ENCODE results near the gene PSME1.

PSME1 gene

DNA sequence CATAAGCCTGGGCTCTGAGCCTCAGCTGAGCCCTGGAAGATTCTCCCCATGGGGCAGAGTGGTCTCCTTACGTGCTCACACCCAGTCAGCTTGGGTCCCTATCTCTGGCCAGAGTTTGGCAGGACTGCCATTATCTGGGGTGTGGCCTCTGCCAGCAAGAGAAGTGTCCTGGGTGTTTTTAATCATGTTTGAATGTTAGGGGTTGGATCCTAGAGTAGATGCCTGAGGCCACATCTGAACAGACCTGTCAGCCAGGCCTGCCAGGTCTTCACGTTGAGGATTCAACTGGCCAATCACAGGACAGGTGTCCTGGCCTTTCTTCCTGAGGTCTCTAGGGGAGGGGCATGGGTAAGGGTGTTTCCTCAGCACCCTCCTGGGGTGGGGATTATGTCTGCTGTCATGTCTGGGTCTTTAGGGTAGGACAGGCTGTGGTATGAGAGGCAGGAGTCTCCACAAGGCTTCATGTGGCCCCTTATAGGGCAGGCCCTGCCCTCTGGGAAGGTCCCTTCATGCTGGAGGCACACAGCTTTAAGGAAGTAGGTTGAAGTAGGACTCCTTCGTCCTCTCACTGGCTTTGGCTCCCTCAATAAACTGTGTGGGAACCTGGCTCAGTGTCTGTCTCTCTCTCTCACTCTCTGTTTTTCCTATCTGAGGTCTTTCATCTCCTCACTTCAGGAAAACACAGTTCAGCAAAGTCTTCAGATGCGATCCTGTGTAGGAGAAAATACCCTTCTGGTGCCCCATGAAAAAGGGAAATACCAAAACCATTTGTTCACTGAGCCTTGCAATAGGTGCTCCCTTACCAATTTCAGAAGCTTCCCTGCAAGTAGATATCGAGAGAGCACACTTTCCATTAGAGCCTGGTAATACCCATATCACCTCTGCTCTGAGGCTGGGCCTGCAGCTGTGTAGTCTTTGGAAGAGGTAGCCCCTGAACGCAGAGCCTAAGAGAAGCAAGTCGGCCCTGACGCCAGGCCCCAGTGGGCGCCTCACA lies 12.3 kb upstream of the PSME1 start:
- no peak for DNase-seq (ENCODE audit: low read depth, low spot score)
- no peak overlapping the region for H3K4me3 ChIP-seq (ENCODE audit: low read length)

GRCh38 chr14:24126939-24127338 lies 9.1 kb upstream of the PSME1 start:
- no peak overlapping the region for H3K4me3 ChIP-seq (ENCODE audit: low read length)
- no peak for DNase-seq (ENCODE audit: low read depth, low spot score)

GRCh38 chr14:24127673-24128072 lies 8.3 kb upstream of the PSME1 start:
- no peak for DNase-seq (ENCODE audit: low read depth, low spot score)
- no peak overlapping the region for H3K4me3 ChIP-seq (ENCODE audit: low read length)

DNA sequence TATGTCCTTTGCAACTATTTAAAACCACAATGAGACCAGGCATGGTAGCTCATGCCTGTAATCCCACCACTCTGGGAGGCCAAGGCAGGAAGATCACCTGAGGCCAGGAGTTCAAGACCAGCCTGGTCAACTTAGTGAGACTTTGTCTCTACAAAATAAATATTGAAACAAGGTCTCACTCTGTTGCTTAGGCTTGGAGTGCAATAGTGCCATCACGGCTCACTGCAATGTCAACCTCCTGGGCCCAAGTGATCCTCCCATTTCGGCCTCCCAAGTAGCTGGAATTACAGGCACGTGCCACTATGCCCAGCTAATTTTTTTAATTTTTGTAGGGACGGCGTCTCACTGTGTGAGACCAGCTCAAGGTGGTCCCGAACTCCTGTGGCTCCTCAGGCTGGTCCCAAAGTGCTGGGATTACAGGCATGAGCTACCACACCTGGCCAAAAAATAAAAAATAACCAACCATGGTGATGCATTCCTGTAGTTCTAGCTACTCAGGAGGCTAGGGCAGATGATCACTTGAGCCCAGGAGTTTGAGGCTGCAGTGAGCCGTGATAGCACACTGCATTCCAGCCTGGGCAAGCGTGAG lies 6.5 kb upstream of the PSME1 start:
- no peak overlapping the region for H3K4me3 ChIP-seq (ENCODE audit: low read length)
- no peak for DNase-seq (ENCODE audit: low read depth, low spot score)

- no peak within 1 kb of the TSS for H3K4me3 ChIP-seq (ENCODE audit: low read length)
- no peak for DNase-seq (ENCODE audit: low read depth, low spot score)
Measured at GRCh38 chr14:24130380-24130716, 5.6 kb upstream of the PSME1 start, which contains the start of gene FITM1. FITM1 (plus strand) TSS chr14:24130659; CDS start chr14:24131564, 905 bp downstream.

- no peak overlapping the region for H3K4me3 ChIP-seq (ENCODE audit: low read length)
- DNase-seq (ENCODE audit: low read depth, low spot score) = no peak
Measured at GRCh38 chr14:24130717-24131548, 5.1 kb upstream of the PSME1 start.

GRCh38 chr14:24131549-24131966 lies 4.4 kb upstream of the PSME1 start:
- H3K4me3 ChIP-seq (ENCODE audit: low read length) = no peak overlapping the region
- DNase-seq (ENCODE audit: low read depth, low spot score) = no peak

DNA sequence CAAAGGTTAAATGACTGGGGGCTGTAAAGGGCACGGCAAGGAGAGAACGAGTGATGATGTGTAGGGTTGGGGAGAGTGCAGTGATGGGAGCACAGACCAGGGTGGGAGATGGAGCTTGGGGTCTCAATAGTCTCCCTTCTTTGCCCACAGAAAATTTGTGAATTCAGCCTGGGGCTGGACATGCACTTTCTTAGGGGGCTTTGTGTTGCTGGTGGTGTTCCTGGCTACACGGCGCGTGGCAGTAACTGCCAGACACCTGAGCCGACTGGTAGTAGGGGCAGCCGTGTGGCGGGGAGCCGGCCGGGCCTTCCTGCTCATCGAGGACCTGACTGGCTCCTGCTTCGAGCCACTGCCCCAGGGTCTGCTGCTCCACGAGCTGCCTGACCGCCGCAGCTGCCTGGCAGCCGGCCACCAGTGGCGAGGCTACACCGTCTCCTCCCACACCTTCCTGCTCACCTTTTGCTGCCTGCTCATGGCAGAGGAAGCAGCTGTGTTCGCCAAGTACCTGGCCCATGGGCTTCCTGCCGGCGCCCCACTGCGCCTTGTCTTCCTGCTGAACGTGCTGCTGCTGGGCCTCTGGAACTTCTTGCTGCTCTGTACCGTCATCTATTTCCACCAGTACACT lies 3.8 kb upstream of the PSME1 start:
- DNase-seq (ENCODE audit: low read depth, low spot score) = no peak
- H3K4me3 ChIP-seq (ENCODE audit: low read length) = no peak overlapping the region

- DNase-seq (ENCODE audit: low read depth, low spot score) = no peak
- no peak overlapping the region for H3K4me3 ChIP-seq (ENCODE audit: low read length)
Measured at GRCh38 chr14:24132976-24133375, 3.0 kb upstream of the PSME1 start.

DNA sequence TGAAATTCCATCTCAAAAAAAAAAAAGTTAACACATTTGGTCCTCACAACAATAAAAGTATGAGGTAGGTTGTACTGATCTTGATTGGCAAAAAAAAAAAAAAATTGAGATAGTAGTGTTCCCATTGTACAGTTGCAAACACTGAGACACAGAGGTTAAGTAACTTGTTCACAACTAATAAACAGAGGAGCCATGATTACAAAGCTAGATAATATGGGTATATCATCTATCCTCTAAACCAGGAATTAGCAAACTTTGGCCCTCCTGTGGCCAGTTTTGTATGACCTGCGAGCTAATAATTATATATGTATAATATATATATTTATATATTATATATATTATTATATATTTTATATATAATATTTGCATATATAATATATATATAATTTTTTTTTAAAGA lies 2.3 kb upstream of the PSME1 start:
- no peak overlapping the region for H3K4me3 ChIP-seq (ENCODE audit: low read length)
- no peak for DNase-seq (ENCODE audit: low read depth, low spot score)

DNA sequence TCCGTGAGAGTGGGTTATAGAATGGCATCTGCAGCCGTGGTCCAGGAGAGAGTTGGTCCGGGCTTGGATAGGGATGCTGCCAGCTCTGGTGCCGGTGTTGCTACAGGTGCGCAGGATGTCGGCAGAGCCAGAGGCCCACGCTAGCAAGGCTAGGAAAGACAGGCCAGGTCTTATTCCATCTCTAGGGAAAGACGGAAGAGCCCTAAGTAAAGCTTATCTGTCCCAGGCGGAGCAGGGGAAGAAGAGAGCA lies 485 bp upstream of the PSME1 start:
- peak overlapping the region; percentile 83 for H3K4me3 ChIP-seq (ENCODE audit: low read length)
- DNase-seq (ENCODE audit: low read depth, low spot score) = no peak

DNA sequence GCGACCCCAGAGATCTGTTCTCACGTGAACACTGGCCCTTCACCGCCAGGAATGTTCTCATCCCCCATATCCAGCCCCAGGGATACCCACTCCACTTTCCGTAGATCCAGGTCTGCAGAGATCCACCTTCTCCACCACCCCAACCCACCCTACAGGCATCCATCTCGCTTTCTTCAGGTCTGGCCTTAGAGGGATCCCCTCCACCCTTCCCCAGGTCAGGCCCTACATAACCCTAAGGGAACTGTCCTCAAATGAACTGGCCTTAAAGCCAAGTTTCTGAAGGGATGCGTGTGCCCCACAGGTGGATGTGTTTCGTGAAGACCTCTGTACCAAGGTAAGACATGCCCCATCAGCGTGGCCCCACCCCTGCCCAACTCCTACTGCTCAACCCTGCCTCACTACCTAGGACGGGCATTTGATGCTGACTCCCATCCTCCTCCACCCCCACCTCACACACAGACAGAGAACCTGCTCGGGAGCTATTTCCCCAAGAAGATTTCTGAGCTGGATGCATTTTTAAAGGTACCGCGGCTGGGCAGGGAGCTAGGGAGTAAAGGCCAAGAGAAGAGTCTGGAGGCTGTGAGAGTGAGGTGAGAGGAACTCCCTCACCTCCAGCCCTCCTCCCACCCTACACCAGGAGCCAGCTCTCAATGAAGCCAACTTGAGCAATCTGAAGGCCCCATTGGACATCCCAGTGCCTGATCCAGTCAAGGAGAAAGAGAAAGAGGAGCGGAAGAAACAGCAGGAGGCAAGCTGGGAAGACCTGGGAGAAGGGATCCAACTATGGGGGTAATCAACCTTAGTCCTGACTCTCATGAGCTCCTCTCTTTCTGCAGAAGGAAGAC lies 912 bp downstream of the PSME1 start:
- DNase-seq (ENCODE audit: low read depth, low spot score) = no peak
- H3K4me3 ChIP-seq (ENCODE audit: low read length) = peak overlapping the region; percentile 83

DNA sequence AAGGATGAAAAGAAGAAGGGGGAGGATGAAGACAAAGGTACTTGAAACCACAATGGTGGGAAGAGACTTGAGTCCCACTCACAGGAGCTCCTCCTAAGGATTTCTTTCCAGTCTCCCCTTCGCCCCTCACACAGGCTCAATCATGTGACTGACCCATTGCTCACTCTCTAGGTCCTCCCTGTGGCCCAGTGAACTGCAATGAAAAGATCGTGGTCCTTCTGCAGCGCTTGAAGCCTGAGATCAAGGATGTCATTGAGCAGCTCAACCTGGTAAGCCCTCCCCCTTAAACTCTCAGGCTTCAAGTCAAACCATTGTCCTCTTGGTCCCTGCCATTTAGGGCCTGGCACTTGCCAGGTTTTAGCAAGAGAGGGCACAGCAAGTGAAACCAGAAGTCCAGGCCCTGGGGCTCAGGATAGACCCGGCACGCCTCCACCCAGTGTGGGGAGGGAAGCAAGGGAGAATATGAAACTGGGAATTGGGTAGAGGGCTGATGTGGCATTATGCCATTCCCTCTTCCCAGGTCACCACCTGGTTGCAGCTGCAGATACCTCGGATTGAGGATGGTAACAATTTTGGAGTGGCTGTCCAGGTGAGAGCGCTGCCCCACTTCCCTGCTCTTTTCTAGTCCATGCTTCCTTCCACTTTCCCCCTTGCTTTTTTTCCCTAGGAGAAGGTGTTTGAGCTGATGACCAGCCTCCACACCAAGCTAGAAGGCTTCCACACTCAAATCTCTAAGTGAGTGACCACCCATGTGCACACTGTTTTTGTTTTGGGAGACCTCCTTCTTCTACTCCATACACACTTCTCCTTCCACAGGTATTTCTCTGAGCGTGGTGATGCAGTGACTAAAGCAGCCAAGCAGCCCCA lies 1.8 kb downstream of the PSME1 start:
- DNase-seq (ENCODE audit: low read depth, low spot score) = no peak
- H3K4me3 ChIP-seq (ENCODE audit: low read length) = no peak overlapping the region

DNA sequence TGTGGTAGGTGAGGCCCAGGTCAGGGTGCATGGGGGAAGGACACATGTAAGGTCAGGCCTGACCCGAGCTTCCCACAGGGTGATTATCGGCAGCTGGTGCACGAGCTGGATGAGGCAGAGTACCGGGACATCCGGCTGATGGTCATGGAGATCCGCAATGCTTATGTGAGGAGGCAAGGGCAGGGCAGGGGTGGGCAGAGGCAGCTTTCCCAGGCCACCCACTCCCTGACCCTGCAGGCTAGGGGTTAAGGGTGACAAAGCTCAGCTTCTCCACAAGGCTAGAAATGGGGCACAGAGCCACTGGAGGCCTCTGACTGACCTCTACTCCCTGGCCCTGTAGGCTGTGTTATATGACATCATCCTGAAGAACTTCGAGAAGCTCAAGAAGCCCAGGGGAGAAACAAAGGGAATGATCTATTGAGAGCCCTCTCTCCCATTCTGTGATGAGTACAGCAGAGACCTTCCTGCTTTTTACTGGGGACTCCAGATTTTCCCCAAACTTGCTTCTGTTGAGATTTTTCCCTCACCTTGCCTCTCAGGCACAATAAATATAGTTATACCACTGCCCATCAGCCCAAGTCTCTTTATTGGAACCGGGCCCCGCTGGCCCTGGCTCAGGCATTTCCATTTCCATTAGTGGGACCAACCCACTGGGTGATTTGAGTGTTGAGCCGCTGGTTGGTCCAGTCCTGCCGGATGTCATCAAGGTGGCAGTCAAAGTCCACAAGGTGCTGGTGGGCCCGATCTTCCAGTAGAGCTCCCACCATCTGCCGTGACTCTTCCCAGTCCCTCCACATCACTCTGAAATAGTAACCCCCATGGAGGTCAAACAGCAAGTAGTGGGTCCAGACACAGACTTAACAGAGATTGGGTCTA lies 2.6 kb downstream of the PSME1 start:
- no peak overlapping the region for H3K4me3 ChIP-seq (ENCODE audit: low read length)
- no peak for DNase-seq (ENCODE audit: low read depth, low spot score)

- H3K4me3 ChIP-seq (ENCODE audit: low read length) = no peak overlapping the region
- no peak for DNase-seq (ENCODE audit: low read depth, low spot score)
Measured at GRCh38 chr14:24139272-24139934, 3.4 kb downstream of the PSME1 start.

GRCh38 chr14:24141097-24141880 lies 5.3 kb downstream of the PSME1 start, which contains the start of gene EMC9:
EMC9 (minus strand) TSS chr14:24141591; CDS start chr14:24141304, 287 bp downstream.
- peak; percentile 99 for DNase-seq (ENCODE audit: low read depth, low spot score)
- peak within 1 kb of the TSS; percentile 96 for H3K4me3 ChIP-seq (ENCODE audit: low read length)

Measured in Jurkat, Clone E6-1 (cell line).